ENCODE data around the gene WDR33. TPM values are rescaled to one million over a fixed set of nuclear protein-coding genes. Genes with fewer than 3 reads are reported as not detected.

WDR33 gene
- total and polyA plus RNA-seq, 9 of the 15 experiments (the other 6 are each of a cell fraction or from before 2014, with no cell fraction given), result 24.2 to 57.4 (median 38.4) TPM

- TF ChIP-seq VEZF1 (CRISPR knock-in tag; IDR thresholded peaks at IDR 0.05) (no peak), MGA (IDR thresholded peaks at IDR 0.05) (no peak), NR0B1 (IDR thresholded peaks at IDR 0.05; ENCODE audit: partially characterized antibody) (no peak), DPF2 (IDR thresholded peaks at IDR 0.05) (no peak), ZMIZ1 (IDR thresholded peaks at IDR 0.05; ENCODE audit: low read depth in 2 of 2, low read length in 2 of 2) (no peak), U2AF2 (optimal IDR thresholded peaks at IDR 0.05; ENCODE audit: low read depth, low read length) (no peak), FUS (optimal IDR thresholded peaks at IDR 0.05; ENCODE audit: low read depth, low read length) (no peak)
Measured at GRCh38 chr2:127753374-127753773, 57.6 kb downstream of the WDR33 start (continued).
